HL-60 (cell line): ENCODE measurements around the gene TMC8.

Source experiments
- CTCF ChIP-seq: IDR thresholded peaks from one replicate; pipeline ENCODE4 v1.5.1; 2011; ENCODE audit warnings: low read length, control low read depth, inconsistent platforms; ENCODE audit not compliant: insufficient read depth
- GABPA ChIP-seq: IDR thresholded peaks from 2 replicates; pipeline ENCODE4 v1.6.1; 2012; ENCODE audit warnings: low read depth
- POLR2AphosphoS5 ChIP-seq: IDR thresholded peaks from 2 replicates; pipeline ENCODE4 v1.6.1; 2012; ENCODE audit warnings: low read depth
- REST ChIP-seq: IDR thresholded peaks from 2 replicates; pipeline ENCODE4 v1.6.1; 2012; ENCODE audit warnings: low read depth; ENCODE audit not compliant: insufficient replicate concordance
- SPI1 ChIP-seq: IDR thresholded peaks from 2 replicates; pipeline ENCODE4 v1.6.1; 2012; ENCODE audit warnings: low read depth, mild to moderate bottlenecking, borderline replicate concordance

GRCh38 chr17:78144736-78145641, 14.4 kb downstream of the TMC8 start:
- TF ChIP-seq CTCF (no peak), POLR2AphosphoS5 (no peak), REST (no peak), GABPA (no peak), SPI1 (no peak)
